NB4 (cell line): Measurements from ENCODE around the gene SMARCE1.

Source experiments
- POLR2A ChIP-seq: IDR thresholded peaks from 2 replicates; pipeline ENCODE4 v1.6.1; 2011; ENCODE audit warnings: mild to moderate bottlenecking; ENCODE audit not compliant: insufficient read length; ENCODE audit errors: extremely low read depth
- TF ChIP-seq, protein P1 (sequence below): IDR thresholded peaks from one replicate; pipeline ENCODE4 v1.5.1; 2012; ENCODE audit warnings: low read depth, low read length
- TF ChIP-seq, protein P2 (sequence below): IDR thresholded peaks from 2 replicates; pipeline ENCODE4 v1.6.1; 2011; ENCODE audit warnings: low read depth, low read length

DNA sequence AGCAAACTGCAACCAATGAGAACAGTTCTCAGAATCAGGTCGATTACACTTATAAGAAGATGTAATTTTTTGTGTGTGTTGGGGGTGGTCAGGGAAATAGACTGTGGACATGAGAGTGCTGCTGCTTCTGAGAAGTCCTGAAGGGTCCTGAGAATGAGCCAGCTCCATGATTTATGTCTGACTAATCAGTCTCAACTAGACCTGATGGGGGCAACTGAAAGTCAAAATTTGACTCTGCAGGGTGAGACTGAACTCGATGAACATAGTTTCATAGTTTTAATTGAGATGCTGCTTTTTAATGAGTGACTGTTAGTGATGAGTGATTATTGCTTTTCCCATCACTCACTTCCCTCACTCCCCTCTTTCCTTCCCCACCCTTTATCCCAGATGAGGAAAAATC, 37.3 kb downstream of the SMARCE1 start:
- TF ChIP-seq, protein P1, sequence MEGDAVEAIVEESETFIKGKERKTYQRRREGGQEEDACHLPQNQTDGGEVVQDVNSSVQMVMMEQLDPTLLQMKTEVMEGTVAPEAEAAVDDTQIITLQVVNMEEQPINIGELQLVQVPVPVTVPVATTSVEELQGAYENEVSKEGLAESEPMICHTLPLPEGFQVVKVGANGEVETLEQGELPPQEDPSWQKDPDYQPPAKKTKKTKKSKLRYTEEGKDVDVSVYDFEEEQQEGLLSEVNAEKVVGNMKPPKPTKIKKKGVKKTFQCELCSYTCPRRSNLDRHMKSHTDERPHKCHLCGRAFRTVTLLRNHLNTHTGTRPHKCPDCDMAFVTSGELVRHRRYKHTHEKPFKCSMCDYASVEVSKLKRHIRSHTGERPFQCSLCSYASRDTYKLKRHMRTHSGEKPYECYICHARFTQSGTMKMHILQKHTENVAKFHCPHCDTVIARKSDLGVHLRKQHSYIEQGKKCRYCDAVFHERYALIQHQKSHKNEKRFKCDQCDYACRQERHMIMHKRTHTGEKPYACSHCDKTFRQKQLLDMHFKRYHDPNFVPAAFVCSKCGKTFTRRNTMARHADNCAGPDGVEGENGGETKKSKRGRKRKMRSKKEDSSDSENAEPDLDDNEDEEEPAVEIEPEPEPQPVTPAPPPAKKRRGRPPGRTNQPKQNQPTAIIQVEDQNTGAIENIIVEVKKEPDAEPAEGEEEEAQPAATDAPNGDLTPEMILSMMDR = no peak
- no peak for TF ChIP-seq POLR2A
- TF ChIP-seq, protein P2, sequence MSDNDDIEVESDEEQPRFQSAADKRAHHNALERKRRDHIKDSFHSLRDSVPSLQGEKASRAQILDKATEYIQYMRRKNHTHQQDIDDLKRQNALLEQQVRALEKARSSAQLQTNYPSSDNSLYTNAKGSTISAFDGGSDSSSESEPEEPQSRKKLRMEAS = no peak
